ENCODE results near the gene FSTL3.
"Not testable (repeated sequence)": the region's sequence is repeated elsewhere in the genome, so short reads cannot be mapped to it uniquely, and the experiment has no call there.

Gene FSTL3

GRCh38 chr19:661427-662196 lies 14.6 kb upstream of the FSTL3 start:
- no peak for DNase-seq

GRCh38 chr19:662207-662961 lies 13.8 kb upstream of the FSTL3 start:
- DNase-seq = no peak

DNA sequence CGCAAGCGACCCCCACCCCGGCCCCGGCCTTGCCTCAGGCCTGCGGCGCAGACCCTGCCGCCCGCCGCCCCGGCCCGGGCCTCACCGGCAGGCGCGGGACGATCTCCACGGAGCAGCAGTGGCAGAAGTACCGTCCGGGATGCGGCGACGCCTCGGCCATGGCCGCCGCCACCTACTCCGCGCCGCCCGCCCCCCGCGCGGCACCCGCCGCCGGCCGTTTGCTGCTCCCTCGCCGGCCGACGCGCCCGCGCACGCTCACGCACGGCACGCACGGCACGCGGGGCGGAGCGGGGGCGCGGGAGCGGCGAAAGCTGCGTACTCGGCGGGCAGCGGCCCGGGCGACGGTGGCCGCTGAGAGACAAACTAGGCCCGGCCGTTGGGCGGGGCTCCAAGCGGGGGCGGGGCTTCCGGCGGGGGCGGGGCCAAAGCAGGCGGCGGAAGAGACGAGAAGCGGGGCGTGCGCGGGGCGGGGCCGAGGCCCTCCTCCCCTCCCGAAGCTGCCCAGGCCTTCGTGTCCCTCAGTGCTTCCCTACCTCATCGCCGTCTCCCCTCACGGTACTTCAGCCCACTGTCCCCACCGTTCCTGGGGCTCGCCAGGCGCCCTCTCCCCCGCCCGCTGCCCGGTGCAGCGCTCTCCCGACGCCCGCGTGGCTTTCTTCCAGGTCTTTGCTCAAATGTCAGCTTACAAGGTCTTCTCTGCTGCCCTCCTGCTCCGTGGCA lies 13.1 kb upstream of the FSTL3 start, which contains the start of gene RNF126:
Gene RNF126 (minus strand): TSS at position 253 of the 720 bp plus-strand sequence. CDS start 93 bp downstream, at position 160.
- peak; percentile 64 for DNase-seq

DNA sequence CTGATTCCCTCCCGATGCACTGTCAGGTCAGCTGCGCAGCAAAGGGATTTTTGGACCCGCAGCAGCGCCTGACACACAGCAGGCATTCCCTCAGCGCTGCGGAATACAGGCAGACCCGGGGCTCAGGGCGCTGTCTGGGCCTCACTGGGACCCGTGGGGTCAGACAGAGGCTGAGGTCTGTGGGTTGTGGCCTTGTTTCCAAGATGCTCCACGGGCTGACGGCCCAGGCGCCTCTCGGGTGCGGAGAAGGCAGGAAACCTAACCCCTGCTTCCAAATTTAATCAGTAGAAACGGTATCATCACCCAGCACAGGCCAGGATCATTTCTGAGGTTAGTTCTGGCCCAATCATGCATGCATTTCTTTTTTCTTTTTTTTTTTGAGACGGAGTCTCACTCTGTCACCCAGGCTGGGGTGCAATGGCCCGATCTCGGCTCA lies 12.5 kb upstream of the FSTL3 start:
- DNase-seq = no peak

GRCh38 chr19:664913-665443 lies 11.2 kb upstream of the FSTL3 start:
- DNase-seq = peak; percentile 53

DNA sequence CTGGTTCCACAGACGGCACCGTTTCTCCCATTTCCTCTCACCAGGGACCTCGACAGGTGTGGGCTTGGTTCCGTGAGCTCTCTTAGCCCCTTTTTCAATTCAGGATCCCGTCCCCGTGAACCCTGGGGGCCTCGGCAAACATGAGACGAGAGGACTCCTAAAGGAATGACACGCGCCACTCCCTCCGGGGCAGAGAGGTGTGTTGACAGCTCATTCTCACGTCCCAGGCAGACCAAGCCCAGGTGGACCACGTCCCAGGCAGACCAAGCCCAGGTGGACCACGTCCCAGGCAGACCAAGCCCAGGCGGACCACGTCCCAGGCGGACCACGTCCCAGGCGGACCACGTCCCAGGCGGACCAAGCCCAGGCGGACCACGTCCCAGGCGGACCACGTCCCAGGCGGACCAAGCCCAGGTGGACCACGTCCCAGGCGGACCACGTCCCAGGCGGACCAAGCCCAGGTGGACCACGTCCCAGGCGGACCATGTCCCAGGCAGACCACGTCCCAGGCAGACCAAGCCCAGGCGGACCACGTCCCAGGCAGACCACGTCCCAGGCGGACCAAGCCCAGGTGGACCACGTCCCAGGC lies 9.1 kb upstream of the FSTL3 start:
- DNase-seq = not testable (repeated sequence)

DNA sequence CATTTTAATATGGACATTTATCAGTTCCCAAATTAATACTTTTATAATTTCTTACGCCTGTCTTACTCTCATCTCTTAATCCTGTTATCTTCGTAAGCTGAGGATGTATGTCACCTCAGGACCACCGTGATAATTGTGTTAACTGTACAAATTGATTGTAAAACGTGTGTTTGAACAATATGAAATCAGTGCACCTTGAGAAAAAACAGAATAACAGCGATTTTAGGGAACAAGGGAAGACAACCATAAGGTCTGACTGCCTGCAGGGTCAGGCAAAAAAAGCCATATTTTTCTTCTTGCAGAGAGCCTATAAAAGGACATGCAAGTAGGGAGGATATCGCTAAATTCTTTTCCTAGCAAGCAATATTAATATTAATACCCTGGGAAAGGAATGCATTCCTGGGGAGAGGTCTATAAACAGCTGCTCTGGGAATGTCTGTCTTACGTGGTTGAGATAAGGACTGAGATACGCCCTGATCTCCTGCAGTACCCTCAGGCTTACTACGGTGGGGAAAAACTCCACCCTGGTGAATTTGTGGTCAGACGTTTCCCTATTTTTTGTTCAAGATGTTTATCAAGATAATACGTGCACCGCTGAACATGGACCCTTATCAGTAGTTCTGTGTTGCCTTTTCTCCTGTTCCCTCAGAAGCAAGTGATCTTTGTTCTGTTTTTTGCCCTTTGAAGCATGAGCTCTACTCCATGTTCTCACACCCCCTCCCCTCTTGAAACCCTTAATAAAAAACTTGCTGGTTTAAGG lies 7.3 kb upstream of the FSTL3 start:
- DNase-seq = not testable (repeated sequence)

DNA sequence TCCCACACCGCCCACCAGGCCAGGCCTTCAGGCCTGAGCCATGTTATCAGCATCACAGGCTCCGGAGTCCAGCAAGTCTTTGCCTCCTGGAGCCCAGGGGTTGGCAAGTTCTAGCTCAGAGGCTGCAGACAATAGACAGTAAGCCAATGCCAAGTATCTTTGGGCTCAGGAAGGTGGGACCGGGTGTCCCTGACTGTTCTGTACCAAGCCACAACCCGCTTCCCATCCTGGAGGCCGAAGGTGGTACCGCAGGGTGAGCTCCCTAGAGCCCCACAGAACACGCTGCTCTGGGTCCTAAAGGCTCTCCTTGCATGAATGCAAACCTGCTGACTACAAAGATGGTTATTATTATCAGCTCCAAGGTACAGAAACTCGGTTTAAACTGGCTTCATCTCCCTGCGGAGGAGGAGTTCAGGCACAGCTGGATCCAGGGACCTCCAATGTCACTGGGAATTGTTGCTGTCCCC lies 5.5 kb upstream of the FSTL3 start:
- DNase-seq = no peak

- DNase-seq = no peak
Observed at GRCh38 chr19:674282-675151, 1.7 kb upstream of the FSTL3 start.

- DNase-seq = no peak
Observed at GRCh38 chr19:676007-676338, 219 bp upstream of the FSTL3 start.

DNA sequence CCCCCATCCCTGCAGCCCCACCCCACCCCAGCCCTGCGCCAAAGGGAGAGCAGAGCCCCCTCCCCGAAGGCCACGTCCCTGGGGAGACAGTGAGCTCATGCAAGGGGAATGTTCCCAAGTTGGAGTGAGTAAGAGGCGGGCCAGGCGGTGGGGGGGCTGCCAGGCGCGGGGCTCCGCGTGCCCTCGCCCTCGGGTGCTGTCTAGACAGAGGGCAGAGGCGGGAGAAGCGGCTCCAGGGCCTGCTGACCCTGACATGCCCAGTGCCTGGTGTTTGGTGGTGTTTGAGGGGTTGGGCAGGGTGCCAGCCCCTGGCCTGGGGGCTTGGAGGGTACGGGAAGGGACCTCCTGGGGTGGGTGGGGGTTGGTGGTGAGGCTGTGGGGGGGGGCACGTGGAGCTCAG lies 1.0 kb downstream of the FSTL3 start:
- no peak for DNase-seq

GRCh38 chr19:677601-678436 lies 1.6 kb downstream of the FSTL3 start:
- no peak for DNase-seq

DNA sequence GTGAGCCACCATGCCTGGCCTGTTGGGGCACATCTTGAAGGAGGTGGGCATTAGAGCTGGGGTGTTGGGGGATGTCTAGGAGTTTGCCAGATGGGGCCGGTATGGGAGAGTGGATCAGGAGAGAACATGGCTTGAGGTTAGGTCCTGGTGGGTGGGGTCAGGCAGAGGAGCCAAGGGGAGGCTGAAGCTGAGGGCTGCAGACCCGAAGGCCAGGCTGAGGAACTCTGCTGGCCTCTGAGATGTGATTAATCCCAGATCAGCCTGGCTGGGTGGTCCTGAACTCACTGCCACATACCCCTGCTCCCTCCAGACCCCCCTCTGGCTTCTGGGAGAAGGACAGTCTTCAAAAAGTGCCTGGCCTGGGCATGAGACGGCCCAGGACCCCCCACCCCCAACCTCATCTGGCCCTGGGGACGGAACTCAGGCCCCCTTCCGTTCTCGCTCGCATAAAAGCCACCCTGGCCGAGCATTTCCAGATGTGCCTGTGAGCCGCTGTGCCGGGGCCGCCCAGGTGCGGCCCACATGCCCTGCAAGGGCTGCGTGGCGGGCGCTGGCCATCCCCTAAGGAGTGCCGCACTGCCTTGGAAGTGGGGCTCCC lies 2.7 kb downstream of the FSTL3 start:
- DNase-seq = no peak

- no peak for DNase-seq
Observed at GRCh38 chr19:679418-680286, 3.5 kb downstream of the FSTL3 start.

- peak; percentile 82 for DNase-seq
Observed at GRCh38 chr19:680287-681028, 4.3 kb downstream of the FSTL3 start.

GRCh38 chr19:681029-682019 lies 5.1 kb downstream of the FSTL3 start:
- no peak for DNase-seq

Measured in NCI-H526 treated with DMSO at 0.1 percent for 48 hours (cell line).